Keratinocyte (primary cell): ENCODE measurements around the gene NTNG2. TPM values are rescaled to one million over a fixed set of nuclear protein-coding genes. Genes with fewer than 3 reads are reported as not detected.
"Not testable (repeated sequence)": the region's sequence is repeated elsewhere in the genome, so short reads cannot be mapped to it uniquely, and the experiment has no call there.

ENCODE experiments used
- DNase-seq: peaks from one replicate; pipeline ENCODE4 v3.0.0-alpha.2; 2011; ENCODE audit warnings: low read depth, missing footprints, low spot score
- FAIRE-seq: peaks from 2 replicates; lab custom pipeline; 2011; peaks lifted over from hg19 to GRCh38; lab: Jason Lieb, UNC
- H2AFZ ChIP-seq: 2 replicates; pipeline ENCODE4 v1.6.0; 2012; ENCODE audit warnings: low read length, control low read depth, inconsistent platforms; ENCODE audit not compliant: control insufficient read depth
- H3K27ac ChIP-seq: 2 replicates; pipeline ENCODE4 v1.5.1; 2011; ENCODE audit warnings: low read length; ENCODE audit not compliant: control insufficient read depth, insufficient read depth
- H3K27me3 ChIP-seq: 3 replicates; pipeline ENCODE4 v1.6.0; 2011; ENCODE audit warnings: low read length; ENCODE audit not compliant: control insufficient read depth, insufficient read depth; ENCODE audit errors: extremely low read depth
- H3K36me3 ChIP-seq, 2 experiments: 2 replicates in 1 of 2; 3 replicates in 1 of 2; pipeline ENCODE4 v1.5.1; 2011; ENCODE audit warnings: low read length in 2 of 2, mild to moderate bottlenecking in 1 of 2; ENCODE audit not compliant: control insufficient read depth in 2 of 2, insufficient read depth in 2 of 2; ENCODE audit errors: extremely low read depth in 1 of 2
- H3K4me1 ChIP-seq: 3 replicates; pipeline ENCODE4 v1.5.1; 2011; ENCODE audit warnings: low read length; ENCODE audit not compliant: control insufficient read depth, insufficient read depth; ENCODE audit errors: extremely low read depth
- H3K4me2 ChIP-seq: 3 replicates; pipeline ENCODE4 v1.6.0; 2011; ENCODE audit warnings: low read depth, low read length; ENCODE audit not compliant: control insufficient read depth, insufficient read depth; ENCODE audit errors: extremely low read depth
- H3K4me3 ChIP-seq, 3 experiments: fragments of 200-600 bp in 1 of 3; sonication (generic) in 1 of 3; 2 replicates in 2 of 3; 3 replicates in 1 of 3; pipeline ENCODE4 v1.5.1; 2011 to 2016; ENCODE audit warnings: low read length in 3 of 3, mild to moderate bottlenecking in 3 of 3, control low read depth in 2 of 3, inconsistent platforms in 1 of 3, low read depth in 1 of 3, mixed read lengths in 1 of 3, mixed run types in 1 of 3, moderate library complexity in 1 of 3; ENCODE audit not compliant: control insufficient read depth in 2 of 3, insufficient read depth in 2 of 3; ENCODE audit errors: extremely low read depth in 1 of 3
- H3K79me2 ChIP-seq: 2 replicates; pipeline ENCODE4 v1.6.0; 2012; ENCODE audit warnings: low read length; ENCODE audit not compliant: control insufficient read depth, insufficient read depth
- H3K9ac ChIP-seq: 3 replicates; pipeline ENCODE4 v1.6.0; 2011; ENCODE audit warnings: low read length; ENCODE audit not compliant: control insufficient read depth, insufficient read depth; ENCODE audit errors: extremely low read depth
- H3K9me1 ChIP-seq: 3 replicates; pipeline ENCODE4 v1.6.0; 2011; ENCODE audit warnings: low read length; ENCODE audit not compliant: control insufficient read depth, insufficient read depth; ENCODE audit errors: extremely low read depth
- H3K9me3 ChIP-seq: 2 replicates; pipeline ENCODE4 v1.5.1; 2012; ENCODE audit warnings: low read depth, low read length; ENCODE audit not compliant: control insufficient read depth
- H4K20me1 ChIP-seq: 3 replicates; pipeline ENCODE4 v1.6.0; 2011; ENCODE audit warnings: low read length; ENCODE audit not compliant: control insufficient read depth, insufficient read depth; ENCODE audit errors: extremely low read depth
- EZH2 ChIP-seq: IDR thresholded peaks from one replicate; pipeline ENCODE4 v1.6.1; 2012; ENCODE audit warnings: inconsistent platforms, mild to moderate bottlenecking, low read length, moderate library complexity
- dilution Hi-C: fragments of 300-500 bp; cut with MboI; formaldehyde crosslinking; loops from one replicate; pipeline ENCODE4 v1.7.0; 2020; ENCODE audit warnings: low sequenced_read_pairs; ENCODE audit not compliant: extremely low pct_ligation_motif_present
- polyA plus RNA-seq, 5 experiments: library from polyadenylated mRNA; depleted of rRNA in 3 of 5; stranded (reverse) in 3 of 5; stranded (forward) in 1 of 5; unstranded in 1 of 5; fragments of >200 nt; gene quantifications; 1 replicate in 1 of 5; 2 replicates in 3 of 5; 3 replicates in 1 of 5; pipeline versions ENCODE4 v1.2.1 to v1.2.3, GENCODE V29; 2011 to 2012; ENCODE audit warnings: missing spikeins in 2 of 5, low read depth in 1 of 5, low replicate concordance in 1 of 5
- TF ChIP-seq, protein P1 (sequence below), 3 experiments: IDR thresholded peaks in 1 of 3; conservative IDR thresholded peaks in 1 of 3; optimal IDR thresholded peaks in 1 of 3; 2 replicates in 2 of 3; 3 replicates in 1 of 3; pipeline versions ENCODE3 to v1.5.1; 2011; ENCODE audit warnings: low read length in 3 of 3, mild to moderate bottlenecking in 3 of 3, moderate library complexity in 2 of 3, control low read depth in 1 of 3, inconsistent platforms in 1 of 3; ENCODE audit not compliant: insufficient read depth in 2 of 3; ENCODE audit errors: extremely low read depth in 1 of 3

The NTNG2 gene
- polyA plus RNA-seq, 1 donor (not counting 4 experiments of a cell fraction or from before 2014, with no cell fraction given): 0.05 TPM

DNA sequence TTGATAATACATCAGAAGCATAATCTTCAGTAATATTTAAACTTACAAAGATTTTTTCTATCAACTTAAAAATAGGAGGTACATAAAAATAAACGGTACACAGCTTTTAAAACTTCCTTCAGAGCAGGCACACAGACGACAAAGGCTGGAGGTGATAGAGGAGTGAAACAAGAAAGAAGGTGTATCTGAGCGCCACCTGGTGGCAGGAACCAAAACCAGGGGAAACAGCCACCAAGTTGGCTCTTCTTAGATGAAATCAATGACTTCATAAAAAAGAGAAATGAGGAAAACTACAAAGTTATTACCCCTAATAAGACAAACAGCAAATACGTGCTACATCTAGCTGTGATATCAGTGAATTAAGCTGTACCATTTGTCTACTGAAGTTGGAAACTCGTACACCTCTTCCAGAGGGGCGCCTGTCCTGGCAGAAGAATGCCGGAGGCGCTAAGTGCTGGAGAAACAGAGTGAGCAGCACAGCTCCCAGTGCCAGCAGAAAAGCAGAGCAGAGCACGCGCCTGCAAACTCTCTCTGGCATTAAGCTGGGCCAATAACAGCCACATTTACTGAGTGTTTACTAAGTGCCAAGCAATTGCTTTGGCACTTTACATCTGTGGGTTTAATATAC lies 107.0 kb downstream of the NTNG2 start:
- H3K27me3 ChIP-seq: no peaks in the 10 kb centered on the region
- H3K27ac ChIP-seq: peak overlapping the region; percentile 93
- no peak for FAIRE-seq

DNA sequence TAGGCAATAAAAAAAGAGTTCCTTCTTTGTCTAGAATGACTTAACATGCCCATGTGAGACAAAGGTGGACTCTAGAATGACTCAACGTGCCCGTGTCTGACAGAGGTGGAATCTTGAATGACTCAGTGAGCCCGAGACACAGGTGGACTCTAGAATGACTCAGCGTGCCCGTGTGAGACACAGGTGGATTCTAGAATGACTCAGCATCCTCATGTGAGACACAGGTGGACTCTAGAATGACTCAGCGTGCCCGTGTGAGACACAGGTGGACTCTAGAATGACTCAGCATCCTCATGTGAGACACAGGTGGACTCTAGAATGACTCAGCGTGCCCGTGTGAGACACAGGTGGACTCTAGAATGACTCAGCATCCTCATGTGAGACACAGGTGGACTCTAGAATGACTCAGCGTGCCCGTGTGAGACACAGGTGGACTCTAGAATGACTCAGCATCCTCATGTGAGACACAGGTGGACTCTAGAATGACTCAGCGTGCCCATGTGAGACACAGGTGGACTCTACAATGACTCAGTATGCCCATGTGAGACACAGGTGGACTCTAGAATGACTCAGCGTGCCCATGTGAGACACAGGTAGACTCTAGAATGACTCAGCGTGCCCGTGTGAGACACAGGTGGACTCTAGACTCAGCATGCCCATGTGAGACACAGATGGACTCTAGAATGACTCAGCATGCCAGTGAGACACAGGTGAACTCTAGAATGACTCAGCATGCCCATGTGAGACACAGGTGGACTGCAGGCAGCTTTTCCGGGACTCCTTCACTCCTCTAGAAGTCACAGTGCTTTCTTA lies 108.1 kb downstream of the NTNG2 start:
- Histone ChIP-seq H3K36me3 (peaks cover 17 to 28% of the 10 kb centered on the region in 2 experiments), H3K9me3 (peaks cover 13% of the 10 kb centered on the region), H3K27ac (peak overlapping the region; percentile 93)
- H3K9ac ChIP-seq, H3K4me1 ChIP-seq, dilution Hi-C loops, H3K4me2 ChIP-seq, H4K20me1 ChIP-seq, H3K4me3 ChIP-seq, H3K27me3 ChIP-seq, H3K9me1 ChIP-seq, FAIRE-seq, H3K79me2 ChIP-seq, H2AFZ ChIP-seq: not testable (repeated sequence)
- peak; percentile 77 for DNase-seq

More for the DNA sequence above, 107.0 kb downstream of the NTNG2 start:
- H3K9me3 ChIP-seq: peaks cover 13% of the 10 kb centered on the region
- TF ChIP-seq EZH2: no peak
- TF ChIP-seq, protein P1, sequence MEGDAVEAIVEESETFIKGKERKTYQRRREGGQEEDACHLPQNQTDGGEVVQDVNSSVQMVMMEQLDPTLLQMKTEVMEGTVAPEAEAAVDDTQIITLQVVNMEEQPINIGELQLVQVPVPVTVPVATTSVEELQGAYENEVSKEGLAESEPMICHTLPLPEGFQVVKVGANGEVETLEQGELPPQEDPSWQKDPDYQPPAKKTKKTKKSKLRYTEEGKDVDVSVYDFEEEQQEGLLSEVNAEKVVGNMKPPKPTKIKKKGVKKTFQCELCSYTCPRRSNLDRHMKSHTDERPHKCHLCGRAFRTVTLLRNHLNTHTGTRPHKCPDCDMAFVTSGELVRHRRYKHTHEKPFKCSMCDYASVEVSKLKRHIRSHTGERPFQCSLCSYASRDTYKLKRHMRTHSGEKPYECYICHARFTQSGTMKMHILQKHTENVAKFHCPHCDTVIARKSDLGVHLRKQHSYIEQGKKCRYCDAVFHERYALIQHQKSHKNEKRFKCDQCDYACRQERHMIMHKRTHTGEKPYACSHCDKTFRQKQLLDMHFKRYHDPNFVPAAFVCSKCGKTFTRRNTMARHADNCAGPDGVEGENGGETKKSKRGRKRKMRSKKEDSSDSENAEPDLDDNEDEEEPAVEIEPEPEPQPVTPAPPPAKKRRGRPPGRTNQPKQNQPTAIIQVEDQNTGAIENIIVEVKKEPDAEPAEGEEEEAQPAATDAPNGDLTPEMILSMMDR (optimal IDR thresholded peaks at IDR 0.05 in 1 of 3, IDR thresholded peaks at IDR 0.05 in 1 of 3, conservative IDR thresholded peaks at IDR 0.05 in 1 of 3; ENCODE audit: extremely low read depth in 1 of 3, insufficient read depth in 2 of 3, low read length in 3 of 3): peak; percentile 45 to 57 (median 52)
- no peak for DNase-seq
- no peaks in the 10 kb centered on the region for H3K9me1 ChIP-seq
- peaks cover 7% of the 10 kb centered on the region for H4K20me1 ChIP-seq
- H3K79me2 ChIP-seq: no peaks in the 10 kb centered on the region
- no peak overlapping the region for H3K9ac ChIP-seq
- H3K4me1 ChIP-seq: no peaks in the 10 kb centered on the region
- H3K4me2 ChIP-seq: no peak overlapping the region
- no peak overlapping the region for H3K4me3 ChIP-seq
- no peak overlapping the region for H2AFZ ChIP-seq
- dilution Hi-C loops: no loop called here
- peaks cover 22 to 38% of the 10 kb centered on the region in 2 experiments for H3K36me3 ChIP-seq
